HCT116 (cell line): ENCODE results near the gene BNC2. TPM values are rescaled to one million over a fixed set of nuclear protein-coding genes. Genes with fewer than 3 reads are reported as not detected.

Experiments
- ATAC-seq: fragments of 200-7000 bp; cut with Tn5 transposase; 2 replicates; pipeline ENCODE4 v1.9.1; 2020; ENCODE audit warnings: mild to moderate bottlenecking, moderate library complexity
- BruUV-seq: library from RNA; stranded (reverse); fragments of 400-500 nt; replicated peaks from 2 replicates; lab custom pipeline; 2021; lab: Mats Ljungman, UMichigan
- CTCF ChIA-PET: fragments of 300-600 bp; sonication (Branson Sonifier 250); formaldehyde crosslinking; loops from one replicate; lab custom pipeline; 2021; ENCODE audit warnings: antibody characterized with exemption; lab: Charles Lee
- POLR2A ChIA-PET: fragments of 300-600, 350-600 bp; sonication (Branson Sonifier 250); formaldehyde crosslinking; loops from one replicate; lab custom pipeline; 2021; ENCODE audit warnings: antibody characterized with exemption; lab: Charles Lee
- RAD21 ChIA-PET, 2 experiments: fragments of 300-600 bp; sonication (Branson Sonifier 250); formaldehyde crosslinking; loops; one replicate each; lab custom pipeline; 2023; ENCODE audit warnings: low total read pairs in 2 of 2; ENCODE audit not compliant: uncharacterized antibody in 2 of 2, unreplicated experiment in 2 of 2, low non-redundant PET in 1 of 2; lab: Charles Lee
- DNase-seq: peaks from one replicate; pipeline ENCODE4 v3.0.0-alpha.2; 2010; ENCODE audit warnings: low read depth, low spot score
- H2AFZ ChIP-seq: fragments of 200-600 bp; shearing (Covaris generic), sonication (generic); 2 replicates; pipeline ENCODE4 v1.6.1; 2017; ENCODE audit warnings: low read depth, mixed run types, mixed read lengths, antibody characterized with exemption, low read length; ENCODE audit not compliant: poor library complexity, severe bottlenecking
- H3K27ac ChIP-seq: 2 replicates; pipeline ENCODE4 v1.5.1; 2012; ENCODE audit warnings: low read depth, low read length
- H3K27me3 ChIP-seq: fragments of 200-600 bp; sonication (generic); 2 replicates; pipeline ENCODE4 v1.6.1; 2016; ENCODE audit warnings: mixed run types, low read length, mixed read lengths; ENCODE audit not compliant: insufficient read depth
- H3K36me3 ChIP-seq, 2 experiments: fragments of 200-500 bp in 1 of 2; fragments of 200-600 bp in 1 of 2; sonication (Bioruptor generic) in 1 of 2; sonication (generic) in 1 of 2; 2 replicates each; pipeline versions ENCODE4 v1.5.1 to v1.6.1; 2014 to 2016; ENCODE audit warnings: low read length in 2 of 2, inconsistent platforms in 1 of 2, mixed read lengths in 1 of 2, mixed run types in 1 of 2; ENCODE audit not compliant: insufficient read depth in 2 of 2, control insufficient read depth in 1 of 2
- H3K4me1 ChIP-seq, 2 experiments: fragments of 200-600 bp in 1 of 2; sonication (generic) in 1 of 2; 2 replicates each; pipeline versions ENCODE4 v1.5.1 to v1.6.1; 2012 to 2017; ENCODE audit warnings: low read length in 2 of 2, inconsistent platforms in 1 of 2, mild to moderate bottlenecking in 1 of 2, mixed read lengths in 1 of 2, mixed run types in 1 of 2, moderate library complexity in 1 of 2; ENCODE audit not compliant: insufficient read depth in 2 of 2, control insufficient read depth in 1 of 2
- H3K4me2 ChIP-seq: fragments of 200-600 bp; sonication (generic); 2 replicates; pipeline ENCODE4 v1.6.1; 2017; ENCODE audit warnings: mixed run types, low read length, mixed read lengths
- H3K4me3 ChIP-seq, 2 experiments: fragments of 200-600 bp in 1 of 2; sonication (generic) in 1 of 2; replicated peaks in 1 of 2; 2 replicates each; pipeline ENCODE4 v1.5.1; 2011 to 2016; ENCODE audit warnings: low read length in 2 of 2, control low read depth in 1 of 2, low read depth in 1 of 2, mild to moderate bottlenecking in 1 of 2, mixed read lengths in 1 of 2, mixed run types in 1 of 2
- H3K79me2 ChIP-seq: fragments of 200-600 bp; sonication (generic); 2 replicates; pipeline ENCODE4 v1.6.1; 2017; ENCODE audit warnings: mild to moderate bottlenecking, mixed run types, low read length, moderate library complexity, mixed read lengths; ENCODE audit not compliant: insufficient read depth
- H3K9ac ChIP-seq: fragments of 200-600 bp; sonication (generic); 2 replicates; pipeline ENCODE4 v1.6.1; 2016; ENCODE audit warnings: low read length, mixed read lengths
- H3K9me2 ChIP-seq: fragments of 200-600 bp; sonication (generic), shearing (Covaris generic); 2 replicates; pipeline ENCODE4 v1.6.1; 2017; ENCODE audit warnings: mixed run types, mild to moderate bottlenecking, moderate library complexity; ENCODE audit not compliant: insufficient read depth
- H3K9me3 ChIP-seq, 2 experiments: fragments of 200-500 bp in 1 of 2; fragments of 200-600 bp in 1 of 2; sonication (Bioruptor generic) in 1 of 2; sonication (generic) in 1 of 2; 2 replicates each; pipeline ENCODE4 v1.6.1; 2014 to 2017; ENCODE audit warnings: low read length in 2 of 2, mixed read lengths in 2 of 2, inconsistent platforms in 1 of 2, low read depth in 1 of 2, mild to moderate bottlenecking in 1 of 2, mixed run types in 1 of 2, moderate library complexity in 1 of 2; ENCODE audit not compliant: control insufficient read depth in 1 of 2, insufficient read depth in 1 of 2
- H4K20me1 ChIP-seq: fragments of 200-600 bp; sonication (generic), shearing (Covaris generic); 2 replicates; pipeline ENCODE4 v1.6.1; 2017; ENCODE audit warnings: mixed run types, mild to moderate bottlenecking, moderate library complexity; ENCODE audit not compliant: insufficient read depth
- CBX3 ChIP-seq: IDR thresholded peaks from 2 replicates; pipeline ENCODE4 v1.6.1; 2012; ENCODE audit warnings: low read depth
- CEBPB ChIP-seq: IDR thresholded peaks from 2 replicates; pipeline ENCODE4 v1.6.1; 2012; ENCODE audit warnings: low read depth
- EGR1 ChIP-seq: IDR thresholded peaks from 2 replicates; pipeline ENCODE4 v1.6.1; 2012; ENCODE audit warnings: low read depth
- ELF1 ChIP-seq: IDR thresholded peaks from 2 replicates; pipeline ENCODE4 v1.6.1; 2012; ENCODE audit warnings: low read depth, borderline replicate concordance
- EZH2 ChIP-seq: fragments of 200-600 bp; sonication (generic); IDR thresholded peaks from 2 replicates; pipeline ENCODE4 v1.6.1; 2017; ENCODE audit warnings: antibody characterized with exemption, mixed run types
- EZH2phosphoT487 ChIP-seq: fragments of 200-600 bp; IDR thresholded peaks from 2 replicates; pipeline ENCODE4 v1.6.1; 2018; ENCODE audit warnings: antibody characterized with exemption, borderline replicate concordance
- JUND ChIP-seq: IDR thresholded peaks from 2 replicates; pipeline ENCODE4 v1.6.1; 2012
- MAX ChIP-seq: IDR thresholded peaks from 2 replicates; pipeline ENCODE4 v1.6.1; 2012
- POLR2A ChIP-seq: IDR thresholded peaks from 2 replicates; pipeline ENCODE4 v1.7.0; 2011; ENCODE audit warnings: borderline replicate concordance; ENCODE audit not compliant: insufficient read depth, insufficient read length; ENCODE audit errors: extremely low read depth
- POLR2AphosphoS5 ChIP-seq: IDR thresholded peaks from 2 replicates; pipeline ENCODE4 v1.6.1; 2011; ENCODE audit warnings: mild to moderate bottlenecking, low read depth, low read length, moderate library complexity
- SP1 ChIP-seq: IDR thresholded peaks from 2 replicates; pipeline ENCODE4 v1.6.1; 2012; ENCODE audit warnings: low read depth
- SRF ChIP-seq: IDR thresholded peaks from 2 replicates; pipeline ENCODE4 v1.6.1; 2012; ENCODE audit warnings: low read depth
- TCF7L2 ChIP-seq: IDR thresholded peaks from 2 replicates; pipeline ENCODE4 v1.7.0; 2011; ENCODE audit warnings: borderline replicate concordance, inconsistent platforms; ENCODE audit not compliant: insufficient read depth, insufficient read length; ENCODE audit errors: extremely low read depth
- YY1 ChIP-seq: IDR thresholded peaks from 2 replicates; pipeline ENCODE4 v1.6.1; 2011; ENCODE audit warnings: low read length, low read depth, moderate library complexity, mild to moderate bottlenecking; ENCODE audit not compliant: insufficient replicate concordance; ENCODE audit errors: extremely low read depth
- ZBTB33 ChIP-seq: IDR thresholded peaks from 2 replicates; pipeline ENCODE4 v1.6.1; 2011; ENCODE audit warnings: mild to moderate bottlenecking, low read length, moderate library complexity; ENCODE audit not compliant: insufficient replicate concordance; ENCODE audit errors: extremely low read depth
- ZFX ChIP-seq: fragments of 450-650 bp; IDR thresholded peaks from 2 replicates; pipeline ENCODE4 v1.6.1; 2017
- ZNF274 ChIP-seq: fragments of 200-500 bp; sonication (Bioruptor generic); IDR thresholded peaks from 2 replicates; pipeline ENCODE4 v1.6.1; 2014; ENCODE audit warnings: mild to moderate bottlenecking, low read depth, low read length, inconsistent platforms
- intact Hi-C: fragments of 100-400 bp; cut with micrococcal nuclease; formaldehyde crosslinking; loops from 2 replicates; pipeline ENCODE4 v1.10.0; 2022
- total RNA-seq: library from RNA; stranded (reverse); gene quantifications from one replicate; pipeline ENCODE4 v1.2.1, GENCODE V29; 2021; ENCODE audit not compliant: unreplicated experiment
- TF ChIP-seq, protein P1 (sequence below), 3 experiments: fragments of 200-600 bp in 1 of 3; sonication (generic) in 1 of 3; IDR thresholded peaks in 2 of 3; conservative IDR thresholded peaks in 1 of 3; 2 replicates each; pipeline ENCODE4 v1.5.1; 2012 to 2017; ENCODE audit warnings: low read depth in 2 of 3, low read length in 2 of 3, antibody characterized with exemption in 1 of 3, borderline replicate concordance in 1 of 3, control low read depth in 1 of 3, mild to moderate bottlenecking in 1 of 3, mixed read lengths in 1 of 3, mixed run types in 1 of 3, moderate library complexity in 1 of 3; ENCODE audit not compliant: insufficient read depth in 1 of 3

The BNC2 gene
- total RNA-seq, 1 experiment from 2014 or later: 0.37 TPM

DNA sequence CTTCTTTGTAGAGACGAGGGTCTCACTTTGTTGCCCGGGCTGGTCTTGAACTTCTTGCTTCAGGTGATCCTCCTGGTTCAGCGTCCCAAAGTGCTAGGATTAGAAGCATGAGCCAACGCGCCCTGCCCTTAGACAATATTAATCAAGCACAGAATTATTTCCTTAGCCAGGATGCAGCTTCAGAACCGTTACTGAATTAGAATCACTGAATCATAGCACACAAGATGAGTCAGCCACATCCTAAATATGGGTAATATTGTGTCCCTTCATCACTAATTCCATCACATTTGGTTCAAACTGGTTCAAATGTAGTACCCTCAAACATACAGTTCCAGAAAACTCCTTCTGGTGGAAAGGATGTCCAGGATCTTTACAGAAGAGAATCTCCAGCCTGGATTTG, 82.7 kb downstream of the BNC2 start:
- H3K9ac ChIP-seq: no peak overlapping the region
- H3K27ac ChIP-seq: no peak overlapping the region
- H3K4me1 ChIP-seq: no peaks in the 10 kb centered on the region
- no peak overlapping the region for H3K4me3 ChIP-seq
- H2AFZ ChIP-seq: no peak overlapping the region
- POLR2A ChIA-PET: no interaction called here
- H3K79me2 ChIP-seq: no peaks in the 10 kb centered on the region
- H3K9me3 ChIP-seq: no peaks in the 10 kb centered on the region; a peak in 1 of 4 replicates
- CTCF ChIA-PET: no interaction called here
- no peaks in the 10 kb centered on the region for H3K36me3 ChIP-seq
- no peak overlapping the region for H3K4me2 ChIP-seq
- no peak for ATAC-seq
- no peaks in the 10 kb centered on the region for H3K9me2 ChIP-seq
- no peaks in the 10 kb centered on the region for H3K27me3 ChIP-seq
- H4K20me1 ChIP-seq: no peaks in the 10 kb centered on the region
- RAD21 ChIA-PET: no interaction called here
- no TSS peak for BruUV-seq
- intact Hi-C loops: no loop called here
- DNase-seq: no peak
- no peak for TF ChIP-seq TCF7L2
- TF ChIP-seq, protein P1, sequence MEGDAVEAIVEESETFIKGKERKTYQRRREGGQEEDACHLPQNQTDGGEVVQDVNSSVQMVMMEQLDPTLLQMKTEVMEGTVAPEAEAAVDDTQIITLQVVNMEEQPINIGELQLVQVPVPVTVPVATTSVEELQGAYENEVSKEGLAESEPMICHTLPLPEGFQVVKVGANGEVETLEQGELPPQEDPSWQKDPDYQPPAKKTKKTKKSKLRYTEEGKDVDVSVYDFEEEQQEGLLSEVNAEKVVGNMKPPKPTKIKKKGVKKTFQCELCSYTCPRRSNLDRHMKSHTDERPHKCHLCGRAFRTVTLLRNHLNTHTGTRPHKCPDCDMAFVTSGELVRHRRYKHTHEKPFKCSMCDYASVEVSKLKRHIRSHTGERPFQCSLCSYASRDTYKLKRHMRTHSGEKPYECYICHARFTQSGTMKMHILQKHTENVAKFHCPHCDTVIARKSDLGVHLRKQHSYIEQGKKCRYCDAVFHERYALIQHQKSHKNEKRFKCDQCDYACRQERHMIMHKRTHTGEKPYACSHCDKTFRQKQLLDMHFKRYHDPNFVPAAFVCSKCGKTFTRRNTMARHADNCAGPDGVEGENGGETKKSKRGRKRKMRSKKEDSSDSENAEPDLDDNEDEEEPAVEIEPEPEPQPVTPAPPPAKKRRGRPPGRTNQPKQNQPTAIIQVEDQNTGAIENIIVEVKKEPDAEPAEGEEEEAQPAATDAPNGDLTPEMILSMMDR (IDR thresholded peaks at IDR 0.05 in 2 of 3, conservative IDR thresholded peaks at IDR 0.05 in 1 of 3; ENCODE audit: borderline replicate concordance in 1 of 3, insufficient read depth in 1 of 3, low read depth in 2 of 3, low read length in 2 of 3): no peak
- TF ChIP-seq CBX3: no peak
- no peak for TF ChIP-seq POLR2AphosphoS5
- no peak for TF ChIP-seq EZH2phosphoT487
- no peak for TF ChIP-seq POLR2A
- TF ChIP-seq SRF: no peak
- TF ChIP-seq JUND: no peak
- TF ChIP-seq ZBTB33: no peak
- TF ChIP-seq CEBPB: no peak
- no peak for TF ChIP-seq YY1
- TF ChIP-seq EGR1: no peak
- no peak for TF ChIP-seq ZNF274
- TF ChIP-seq SP1: no peak
- no peak for TF ChIP-seq EZH2
- no peak for TF ChIP-seq ELF1
- TF ChIP-seq MAX: no peak
- no peak for TF ChIP-seq ZFX
